HepG2 (cell line): ENCODE results near the gene DNAJC7. TPM values are rescaled to one million over a fixed set of nuclear protein-coding genes. Genes with fewer than 3 reads are reported as not detected.
A peak's percentile ranks its signal among the peaks of the same experiment; 100 is the strongest.

Experiments
- ARID4A ChIP-seq: sonication (generic); formaldehyde crosslinking; IDR thresholded peaks from 2 replicates; pipeline ENCODE4 v1.5.0; 2020; ENCODE audit warnings: mild to moderate bottlenecking, missing genetic modification reagents, borderline replicate concordance
- ATF6 ChIP-seq: sonication (generic); formaldehyde crosslinking; conservative IDR thresholded peaks from 2 replicates; pipeline ENCODE4 v1.4.0; 2020; ENCODE audit warnings: missing genetic modification reagents
- CBX1 ChIP-seq: IDR thresholded peaks from one replicate; pipeline ENCODE4 v1.6.1; 2016; ENCODE audit warnings: antibody characterized with exemption, low read depth
- FOXP4 ChIP-seq: sonication (generic); formaldehyde crosslinking; IDR thresholded peaks from 2 replicates; pipeline ENCODE4 v1.4.0; 2020; ENCODE audit warnings: missing genetic modification reagents
- IKZF5 ChIP-seq: IDR thresholded peaks from 2 replicates; pipeline ENCODE4 v1.6.1; 2018; ENCODE audit warnings: missing genetic modification reagents, mild to moderate bottlenecking, missing compliant biosample characterization
- KDM1A ChIP-seq: IDR thresholded peaks from 2 replicates; pipeline ENCODE4 v1.6.1; 2016; ENCODE audit warnings: missing compliant biosample characterization
- MED13 ChIP-seq: sonication (generic); formaldehyde crosslinking; IDR thresholded peaks from 2 replicates; pipeline ENCODE4 v1.5.0; 2020; ENCODE audit warnings: missing genetic modification reagents
- REXO4 ChIP-seq: sonication (generic); formaldehyde crosslinking; IDR thresholded peaks from 2 replicates; pipeline ENCODE4 v1.8.0; 2022; ENCODE audit warnings: missing genetic modification reagents, mild to moderate bottlenecking, borderline replicate concordance
- SNAPC4 ChIP-seq: sonication (generic); formaldehyde crosslinking; IDR thresholded peaks from 2 replicates; pipeline ENCODE4 v1.4.0; 2020; ENCODE audit warnings: mild to moderate bottlenecking, missing genetic modification reagents
- TSC22D2 ChIP-seq: sonication (generic); formaldehyde crosslinking; IDR thresholded peaks from 2 replicates; pipeline ENCODE4 v1.5.1; 2020; ENCODE audit warnings: missing genetic modification reagents, mild to moderate bottlenecking, borderline replicate concordance
- ZNF296 ChIP-seq: sonication (generic); formaldehyde crosslinking; conservative IDR thresholded peaks from 2 replicates; pipeline ENCODE4 v1.5.0; 2020; ENCODE audit warnings: mild to moderate bottlenecking, missing genetic modification reagents
- ZNF501 ChIP-seq: sonication (generic); formaldehyde crosslinking; IDR thresholded peaks from 2 replicates; pipeline ENCODE4 v1.5.1; 2020; ENCODE audit warnings: mild to moderate bottlenecking, moderate library complexity, missing genetic modification reagents
- ZNF879 ChIP-seq: sonication (generic); formaldehyde crosslinking; IDR thresholded peaks from 2 replicates; pipeline ENCODE4 v1.8.1; 2023; ENCODE audit warnings: missing genetic modification reagents
- polyA plus RNA-seq, 8 experiments: library from polyadenylated mRNA; depleted of rRNA in 3 of 8; stranded (reverse) in 7 of 8; unstranded in 1 of 8; fragments of >200 nt; fragmentation: Illumina TruSeq in 4 of 8; extraction: Trizol in 4 of 8; gene quantifications; 2 replicates each; pipeline versions ENCODE4 v1.2.1 to v1.2.3, GENCODE V29; 2011 to 2016; ENCODE audit warnings: low read depth in 4 of 8, missing spikeins in 1 of 8, mixed read lengths in 1 of 8; ENCODE audit not compliant: insufficient read depth in 1 of 8
- total RNA-seq, 5 experiments: library from RNA; depleted of rRNA; stranded (reverse); fragments of >200 nt; fragmentation: Illumina TruSeq; extraction: Trizol; gene quantifications; 2 replicates each; pipeline ENCODE4 v1.2.3, GENCODE V29; 2016; ENCODE audit warnings: low read depth in 1 of 5

Gene DNAJC7
- total and polyA plus RNA-seq, 2 of the 13 experiments (the other 11 are each of a cell fraction or from before 2014, with no cell fraction given): 47.7 to 132 TPM

GRCh38 chr17:41930009-41930832, 87.0 kb downstream of the DNAJC7 start, which contains the start of gene ODAD4 (continued):
- TF ChIP-seq MED13 (CRISPR knock-in tag) (0 out of 2 replicates have a peak, but pooled peaks have one; percentile 39), ZNF501 (peak; percentile 98), ZNF879 (CRISPR knock-in tag) (no peak), ATF6 (CRISPR knock-in tag) (no peak), TSC22D2 (CRISPR knock-in tag) (no peak), IKZF5 (CRISPR knock-in tag) (peak; percentile 97; the same call in 1 of the 2 replicates), ARID4A (peak; percentile 95), ZNF296 (CRISPR knock-in tag) (no peak), SNAPC4 (CRISPR knock-in tag) (peak; percentile 90), CBX1 (no peak), KDM1A (CRISPR knock-in tag) (peak; percentile 91), FOXP4 (peak; percentile 85), REXO4 (CRISPR knock-in tag) (no peak)
